NCI-H82 treated with DMSO at 0.1 percent for 48 hours (cell line): ENCODE results near the gene RPP30.
"Not testable (repeated sequence)": the region's sequence is repeated elsewhere in the genome, so short reads cannot be mapped to it uniquely, and the experiment has no call there.

Experiments
- DNase-seq: peaks from one replicate; lab custom pipeline; 2025; ENCODE audit not compliant: unreplicated experiment; lab: John Stamatoyannopoulos, UW

Gene RPP30

DNA sequence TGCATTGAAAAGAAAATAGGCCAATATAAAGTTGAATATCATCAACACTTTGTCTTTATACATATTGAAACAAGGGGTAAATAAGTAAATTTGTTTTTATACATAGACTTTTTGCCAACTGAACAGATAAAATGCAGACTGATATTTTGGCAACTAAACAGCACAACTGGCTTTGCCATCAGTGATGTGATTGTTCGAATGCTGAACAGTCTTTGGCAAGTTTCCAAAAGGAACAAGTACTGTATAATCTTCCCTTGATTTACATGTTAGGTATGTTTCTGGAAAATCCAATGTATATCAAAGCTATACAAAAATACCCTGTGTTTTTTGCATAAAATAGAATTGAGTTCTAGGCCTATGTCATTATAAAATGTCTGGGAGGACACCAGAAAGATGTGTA lies 67.3 kb downstream of the RPP30 start:
- no peak for DNase-seq

GRCh38 chr10:90939648-90940047 lies 67.9 kb downstream of the RPP30 start:
- DNase-seq = no peak

- DNase-seq = not testable (repeated sequence)
These were observed 71.2 kb downstream of the RPP30 start for GRCh38 chr10:90942980-90943379.

- DNase-seq = no peak
These were observed 73.0 kb downstream of the RPP30 start for GRCh38 chr10:90944749-90945148.

- DNase-seq = no peak
These were observed 73.8 kb downstream of the RPP30 start for GRCh38 chr10:90945491-90946070.

- no peak for DNase-seq
These were observed 75.5 kb downstream of the RPP30 start for GRCh38 chr10:90947030-90947960.
